IMR-90 (cell line): ENCODE data around the gene ZNF423. TPM values are rescaled to one million over a fixed set of nuclear protein-coding genes. Genes with fewer than 3 reads are reported as not detected.

ENCODE experiments used
- ATAC-seq: fragments of 200-7000 bp; cut with Tn5 transposase; 2 replicates; pipeline ENCODE4 v1.9.1; 2020; ENCODE audit warnings: low read depth, mild to moderate bottlenecking, moderate library complexity
- BruUV-seq: library from RNA; stranded (reverse); fragments of 400-500 nt; replicated peaks from 2 replicates; lab custom pipeline; 2021; lab: Mats Ljungman, UMichigan
- CTCF ChIA-PET: fragments of 300-600 bp; formaldehyde crosslinking; extraction: SDS; loops from one replicate; lab custom pipeline; 2021; ENCODE audit warnings: antibody characterized with exemption; lab: Yijun Ruan, JAX
- POLR2A ChIA-PET: fragments of 300-600 bp; sonication (Branson Sonifier 250); formaldehyde crosslinking; loops from one replicate; lab custom pipeline; 2022; ENCODE audit warnings: antibody characterized with exemption; ENCODE audit not compliant: unreplicated experiment; lab: Charles Lee
- DNase-seq: peaks from one replicate; pipeline ENCODE4 v3.0.0; 2013
- H2AFZ ChIP-seq: replicated peaks from 2 replicates; pipeline ENCODE3; 2013; ENCODE audit warnings: low read length, mild to moderate bottlenecking; ENCODE audit not compliant: poor library complexity
- H2AK5ac ChIP-seq: 2 replicates; pipeline ENCODE4 v1.6.1; 2013; ENCODE audit warnings: low read depth, low read length, inconsistent platforms
- H2AK9ac ChIP-seq: replicated peaks from 2 replicates; pipeline ENCODE3; 2013; ENCODE audit warnings: mild to moderate bottlenecking, low read depth, low read length, moderate library complexity; ENCODE audit not compliant: poor library complexity
- H2BK120ac ChIP-seq: 2 replicates; pipeline ENCODE4 v1.6.1; 2013; ENCODE audit warnings: low read depth, low read length, inconsistent platforms
- H2BK15ac ChIP-seq: 3 replicates; pipeline ENCODE4 v1.6.1; 2013; ENCODE audit warnings: low read depth, low read length, inconsistent platforms
- H2BK20ac ChIP-seq: 2 replicates; pipeline ENCODE4 v1.6.1; 2013; ENCODE audit warnings: low read depth, mild to moderate bottlenecking, inconsistent platforms, low read length, moderate library complexity
- H2BK5ac ChIP-seq: 2 replicates; pipeline ENCODE4 v1.6.1; 2013; ENCODE audit warnings: mild to moderate bottlenecking, low read depth, low read length, inconsistent platforms; ENCODE audit not compliant: poor library complexity, severe bottlenecking
- H3K14ac ChIP-seq: replicated peaks from 2 replicates; pipeline ENCODE4 v1.6.1; 2013; ENCODE audit warnings: low read depth, low read length, inconsistent platforms
- H3K18ac ChIP-seq: 2 replicates; pipeline ENCODE4 v1.6.1; 2013; ENCODE audit warnings: low read depth, low read length, control low read depth
- H3K23ac ChIP-seq: 2 replicates; pipeline ENCODE4 v1.6.1; 2013; ENCODE audit warnings: low read depth, low read length, inconsistent platforms
- H3K27ac ChIP-seq: 2 replicates; pipeline ENCODE4 v1.5.1; 2013; ENCODE audit warnings: mild to moderate bottlenecking, control low read depth, low read length; ENCODE audit not compliant: insufficient read depth
- H3K27me3 ChIP-seq: 2 replicates; pipeline ENCODE4 v1.6.1; 2013; ENCODE audit warnings: low read length; ENCODE audit not compliant: control insufficient read depth, insufficient read depth
- H3K36me3 ChIP-seq: 2 replicates; pipeline ENCODE4 v1.6.1; 2013; ENCODE audit warnings: low read length, mixed read lengths; ENCODE audit not compliant: control insufficient read depth, insufficient read depth
- H3K4ac ChIP-seq: 2 replicates; pipeline ENCODE4 v1.6.1; 2013; ENCODE audit warnings: low read depth, low read length, inconsistent platforms
- H3K4me1 ChIP-seq: 2 replicates; pipeline ENCODE4 v1.6.1; 2013; ENCODE audit warnings: low read length, mixed read lengths; ENCODE audit not compliant: control insufficient read depth, insufficient read depth
- H3K4me2 ChIP-seq: 2 replicates; pipeline ENCODE4 v1.6.1; 2013; ENCODE audit warnings: low read depth, mild to moderate bottlenecking, control low read depth, low read length, moderate library complexity
- H3K4me3 ChIP-seq: 2 replicates; pipeline ENCODE4 v1.5.1; 2013; ENCODE audit warnings: low read depth, mild to moderate bottlenecking, control low read depth, low read length, moderate library complexity; ENCODE audit not compliant: insufficient read depth
- H3K56ac ChIP-seq: 2 replicates; pipeline ENCODE4 v1.6.1; 2013; ENCODE audit warnings: low read length, inconsistent platforms; ENCODE audit not compliant: insufficient read depth; ENCODE audit errors: extremely low read depth
- H3K79me1 ChIP-seq, 2 experiments: 2 replicates each; pipeline ENCODE4 v1.6.1; 2013; ENCODE audit warnings: low read length in 2 of 2, inconsistent platforms in 1 of 2, low read depth in 1 of 2
- H3K9ac ChIP-seq: 2 replicates; pipeline ENCODE4 v1.6.1; 2013; ENCODE audit warnings: low read depth, low read length, control low read depth
- H3K9me1 ChIP-seq: 2 replicates; pipeline ENCODE4 v1.6.1; 2013; ENCODE audit warnings: low read length, inconsistent platforms; ENCODE audit not compliant: insufficient read depth
- H3K9me3 ChIP-seq: 2 replicates; pipeline ENCODE4 v1.6.1; 2013; ENCODE audit warnings: low read length; ENCODE audit not compliant: control insufficient read depth, insufficient read depth
- H4K20me1 ChIP-seq: 2 replicates; pipeline ENCODE4 v1.6.1; 2013; ENCODE audit warnings: low read length, inconsistent platforms; ENCODE audit not compliant: insufficient read depth
- H4K5ac ChIP-seq: 2 replicates; pipeline ENCODE4 v1.6.1; 2013; ENCODE audit warnings: mild to moderate bottlenecking, low read depth, low read length, control low read depth
- H4K8ac ChIP-seq, 2 experiments: 2 replicates each; pipeline ENCODE4 v1.6.1; 2013; ENCODE audit warnings: low read depth in 2 of 2, low read length in 2 of 2, control low read depth in 1 of 2, inconsistent platforms in 1 of 2
- H4K91ac ChIP-seq: 2 replicates; pipeline ENCODE4 v1.6.1; 2013; ENCODE audit warnings: low read depth, low read length, inconsistent platforms; ENCODE audit not compliant: insufficient read depth
- BHLHE40 ChIP-seq: fragments of 150-350 bp; IDR thresholded peaks from 2 replicates; pipeline ENCODE4 v1.6.1; 2016; ENCODE audit warnings: mild to moderate bottlenecking, low read depth, low read length
- CEBPB ChIP-seq: IDR thresholded peaks from 2 replicates; pipeline ENCODE4 v1.6.1; 2012; ENCODE audit warnings: low read depth, low read length, improper control_type of control experiment
- CHD1 ChIP-seq: IDR thresholded peaks from 2 replicates; pipeline ENCODE4 v1.6.1; 2012; ENCODE audit warnings: low read depth, low read length, improper control_type of control experiment
- CTCF ChIP-seq: conservative IDR thresholded peaks from 2 replicates; pipeline ENCODE4 v1.5.1; 2012; ENCODE audit warnings: mild to moderate bottlenecking, low read depth, low read length, improper control_type of control experiment
- ELK1 ChIP-seq: fragments of 150-350 bp; IDR thresholded peaks from 2 replicates; pipeline ENCODE4 v1.6.1; 2016; ENCODE audit warnings: low read depth, mild to moderate bottlenecking, low read length, moderate library complexity, borderline replicate concordance
- FOS ChIP-seq: fragments of 150-350 bp; IDR thresholded peaks from 2 replicates; pipeline ENCODE4 v1.6.1; 2016; ENCODE audit warnings: low read depth, low read length
- MAFK ChIP-seq: IDR thresholded peaks from 2 replicates; pipeline ENCODE4 v1.6.1; 2012; ENCODE audit warnings: low read depth, low read length, improper control_type of control experiment
- MAZ ChIP-seq: IDR thresholded peaks from 2 replicates; pipeline ENCODE4 v1.6.1; 2012; ENCODE audit warnings: low read depth, mild to moderate bottlenecking, low read length, improper control_type of control experiment, moderate library complexity, borderline replicate concordance
- MXI1 ChIP-seq: IDR thresholded peaks from 2 replicates; pipeline ENCODE4 v1.6.1; 2012; ENCODE audit warnings: low read depth, mild to moderate bottlenecking, low read length, moderate library complexity, borderline replicate concordance
- NFE2L2 ChIP-seq: fragments of 150-350 bp; IDR thresholded peaks from 2 replicates; pipeline ENCODE4 v1.6.1; 2016; ENCODE audit warnings: low read depth, mild to moderate bottlenecking, low read length
- POLR2A ChIP-seq: IDR thresholded peaks from 2 replicates; pipeline ENCODE4 v1.6.1; 2012; ENCODE audit warnings: mild to moderate bottlenecking, low read depth, low read length
- RAD21 ChIP-seq: IDR thresholded peaks from 2 replicates; pipeline ENCODE4 v1.6.1; 2012; ENCODE audit warnings: low read length, improper control_type of control experiment
- RCOR1 ChIP-seq: IDR thresholded peaks from 2 replicates; pipeline ENCODE4 v1.6.1; 2012; ENCODE audit warnings: mild to moderate bottlenecking, low read length, improper control_type of control experiment; ENCODE audit not compliant: insufficient replicate concordance
- RFX5 ChIP-seq: IDR thresholded peaks from 2 replicates; pipeline ENCODE4 v1.8.0; 2012; ENCODE audit warnings: low read depth, mild to moderate bottlenecking, low read length, moderate library complexity
- SMC3 ChIP-seq: fragments of 150-350 bp; IDR thresholded peaks from 2 replicates; pipeline ENCODE4 v1.6.1; 2016; ENCODE audit warnings: low read depth, mild to moderate bottlenecking, antibody characterized with exemption, low read length, moderate library complexity
- USF2 ChIP-seq: fragments of 150-350 bp; IDR thresholded peaks from 2 replicates; pipeline ENCODE4 v1.6.1; 2017; ENCODE audit warnings: mild to moderate bottlenecking, antibody characterized with exemption, low read length, low read depth
- WGBS, 2 experiments: methylation state at CpG; one replicate each; pipeline versions ENCODE4 v1.1.5 to v1.1.7; 2013; ENCODE audit warnings: missing lambda C conversion rate in 2 of 2; ENCODE audit not compliant: insufficient read length in 1 of 2; ENCODE audit errors: extremely low coverage in 2 of 2; 5-methylcytosine and 5-hydroxymethylcytosine counted together
- dilution Hi-C: fragments of 300-500 bp; cut with HindIII; formaldehyde crosslinking; loops from one replicate; pipeline ENCODE4 v1.14.3; 2018; ENCODE audit warnings: low sequenced_read_pairs; ENCODE audit not compliant: unreplicated experiment
- in situ Hi-C: fragments of 300-500 bp; cut with MboI; formaldehyde crosslinking; loops from 3 replicates; pipeline ENCODE4 v1.14.3; 2019; ENCODE audit warnings: low sequenced_read_pairs, inconsistent platforms, mixed read lengths
- intact Hi-C: fragments of 100-400 bp; cut with micrococcal nuclease; formaldehyde crosslinking; loops from 2 replicates; pipeline ENCODE4 v1.10.0; 2022
- polyA plus RNA-seq, 3 experiments: library from polyadenylated mRNA; depleted of rRNA; stranded (reverse); fragments of >200 nt; gene quantifications; 2 replicates each; pipeline ENCODE4 v1.2.3, GENCODE V29; 2012; ENCODE audit warnings: low replicate concordance in 1 of 3
- total RNA-seq: library from RNA; depleted of rRNA; stranded (reverse); fragments of >200 nt; gene quantifications from 2 replicates; pipeline ENCODE4 v1.2.3, GENCODE V29; 2012

The ZNF423 gene
- total and polyA plus RNA-seq, 2 of the 4 experiments (the other 2 are of a cell fraction): under 0.01 to 0.10 TPM

- no peak overlapping the region for H2BK5ac ChIP-seq
Measured at GRCh38 chr16:49775018-49775417, 80.9 kb downstream of the ZNF423 start.

More at GRCh38 chr16:49775018-49775417, 80.9 kb downstream of the ZNF423 start:
- no peak overlapping the region for H2AK9ac ChIP-seq
- POLR2A ChIA-PET: no interaction called here
- H2AK5ac ChIP-seq: no peak overlapping the region
- no peak overlapping the region for H2BK20ac ChIP-seq
- CTCF ChIA-PET: no interaction called here
- H3K4me2 ChIP-seq: no peak overlapping the region
- H3K4ac ChIP-seq: no peak overlapping the region
- H2AFZ ChIP-seq: no peak overlapping the region
- in situ Hi-C loops: no loop called here
- ATAC-seq (no peak), DNase-seq (no peak)
- no peak overlapping the region for H2BK15ac ChIP-seq
- H4K20me1 ChIP-seq: no peaks in the 10 kb centered on the region
- H3K56ac ChIP-seq: no peak overlapping the region
- intact Hi-C loops: no loop called here
- BruUV-seq: no TSS peak
- no peaks in the 10 kb centered on the region; the same call in 1 of the 2 replicates for H3K27me3 ChIP-seq
- no peaks in the 10 kb centered on the region for H3K9me3 ChIP-seq
- no peak overlapping the region for H3K4me3 ChIP-seq
- H3K79me1 ChIP-seq: no peaks in the 10 kb centered on the region
- no peak overlapping the region for H4K91ac ChIP-seq
- no peak for TF ChIP-seq MXI1
- no peak for TF ChIP-seq RFX5
- no peak for TF ChIP-seq CHD1
- TF ChIP-seq POLR2A: no peak
- no peak for TF ChIP-seq MAZ
- TF ChIP-seq MAFK: no peak
- no peak for TF ChIP-seq RAD21
- no peak for TF ChIP-seq SMC3
- TF ChIP-seq CEBPB: no peak
- no peak for TF ChIP-seq ELK1
- no peak for TF ChIP-seq RCOR1
- TF ChIP-seq CTCF: no peak
- no peak for TF ChIP-seq NFE2L2
- no peak for TF ChIP-seq USF2
- TF ChIP-seq FOS: no peak
- no peak for TF ChIP-seq BHLHE40
- H3K23ac ChIP-seq: no peak overlapping the region
- WGBS, 2 experiments: no CpG with 5 or more reads among the region's 4 CpGs
- H3K18ac ChIP-seq: no peak overlapping the region
- H3K14ac ChIP-seq: no peak overlapping the region
- no peaks in the 10 kb centered on the region for H3K36me3 ChIP-seq
- H3K4me1 ChIP-seq: no peaks in the 10 kb centered on the region
- H4K8ac ChIP-seq: no peak overlapping the region
- dilution Hi-C loops: no loop called here
- H2BK120ac ChIP-seq: no peak overlapping the region
- H4K5ac ChIP-seq: no peak overlapping the region
- H3K9me1 ChIP-seq: no peaks in the 10 kb centered on the region
- no peak overlapping the region for H3K27ac ChIP-seq
- H3K9ac ChIP-seq: no peak overlapping the region
